ENCODE results near the gene LRRN4CL.

DNA sequence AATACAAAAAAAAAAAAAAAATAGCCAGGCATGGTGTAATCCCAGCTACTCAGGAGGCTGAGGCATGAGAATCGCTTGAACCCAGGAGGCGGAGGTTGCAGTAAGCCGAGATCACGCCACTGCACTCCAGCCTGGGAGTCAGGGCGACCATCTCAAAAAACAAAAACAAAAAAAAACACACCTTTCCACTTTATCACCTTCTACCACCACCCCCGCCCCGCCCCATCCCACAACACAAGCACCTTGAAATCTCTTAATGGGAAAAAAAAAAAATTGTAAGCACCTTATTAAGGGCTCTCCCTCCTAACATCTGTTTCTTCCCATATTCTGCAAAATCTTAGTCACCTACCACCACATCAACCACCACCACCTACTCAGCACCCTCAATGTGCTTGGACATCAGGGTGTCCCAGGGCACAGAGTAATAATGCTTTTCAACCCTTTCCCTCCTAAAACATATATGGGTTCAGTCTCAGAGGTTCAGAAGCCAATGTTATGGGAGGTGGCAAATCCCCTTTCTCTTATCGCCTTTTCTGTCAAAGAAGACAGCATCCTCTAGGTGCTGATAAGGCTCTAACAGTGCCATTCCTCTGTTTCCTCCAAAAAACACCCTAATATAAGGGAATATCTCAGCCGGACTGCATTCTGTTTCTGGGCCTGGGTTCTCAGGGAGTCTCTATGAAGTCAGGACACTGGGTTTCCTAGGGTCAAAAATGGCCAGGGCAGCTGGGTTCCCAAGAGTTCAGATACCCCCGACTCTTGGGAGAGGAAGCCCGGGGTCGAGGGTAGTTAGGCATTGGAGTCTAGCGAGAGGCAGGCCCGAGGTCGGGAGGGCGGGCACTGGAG lies 36.9 kb downstream of the LRRN4CL start:
- TF ChIP-seq, protein P1, sequence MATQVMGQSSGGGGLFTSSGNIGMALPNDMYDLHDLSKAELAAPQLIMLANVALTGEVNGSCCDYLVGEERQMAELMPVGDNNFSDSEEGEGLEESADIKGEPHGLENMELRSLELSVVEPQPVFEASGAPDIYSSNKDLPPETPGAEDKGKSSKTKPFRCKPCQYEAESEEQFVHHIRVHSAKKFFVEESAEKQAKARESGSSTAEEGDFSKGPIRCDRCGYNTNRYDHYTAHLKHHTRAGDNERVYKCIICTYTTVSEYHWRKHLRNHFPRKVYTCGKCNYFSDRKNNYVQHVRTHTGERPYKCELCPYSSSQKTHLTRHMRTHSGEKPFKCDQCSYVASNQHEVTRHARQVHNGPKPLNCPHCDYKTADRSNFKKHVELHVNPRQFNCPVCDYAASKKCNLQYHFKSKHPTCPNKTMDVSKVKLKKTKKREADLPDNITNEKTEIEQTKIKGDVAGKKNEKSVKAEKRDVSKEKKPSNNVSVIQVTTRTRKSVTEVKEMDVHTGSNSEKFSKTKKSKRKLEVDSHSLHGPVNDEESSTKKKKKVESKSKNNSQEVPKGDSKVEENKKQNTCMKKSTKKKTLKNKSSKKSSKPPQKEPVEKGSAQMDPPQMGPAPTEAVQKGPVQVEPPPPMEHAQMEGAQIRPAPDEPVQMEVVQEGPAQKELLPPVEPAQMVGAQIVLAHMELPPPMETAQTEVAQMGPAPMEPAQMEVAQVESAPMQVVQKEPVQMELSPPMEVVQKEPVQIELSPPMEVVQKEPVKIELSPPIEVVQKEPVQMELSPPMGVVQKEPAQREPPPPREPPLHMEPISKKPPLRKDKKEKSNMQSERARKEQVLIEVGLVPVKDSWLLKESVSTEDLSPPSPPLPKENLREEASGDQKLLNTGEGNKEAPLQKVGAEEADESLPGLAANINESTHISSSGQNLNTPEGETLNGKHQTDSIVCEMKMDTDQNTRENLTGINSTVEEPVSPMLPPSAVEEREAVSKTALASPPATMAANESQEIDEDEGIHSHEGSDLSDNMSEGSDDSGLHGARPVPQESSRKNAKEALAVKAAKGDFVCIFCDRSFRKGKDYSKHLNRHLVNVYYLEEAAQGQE (IDR thresholded peaks at IDR 0.05; ENCODE audit: low read depth), result no peak
- no peak for TF ChIP-seq YY1 (IDR thresholded peaks at IDR 0.05; ENCODE audit: low read depth)
- no peak for TF ChIP-seq RAD21 (IDR thresholded peaks at IDR 0.05; ENCODE audit: low read depth)
- TF ChIP-seq CREB1 (IDR thresholded peaks at IDR 0.05; ENCODE audit: low read depth), result no peak
- no peak for TF ChIP-seq EP300 (IDR thresholded peaks at IDR 0.05; ENCODE audit: borderline replicate concordance)
- TF ChIP-seq EGR1 (IDR thresholded peaks at IDR 0.05), result no peak
- TF ChIP-seq, protein P2, sequence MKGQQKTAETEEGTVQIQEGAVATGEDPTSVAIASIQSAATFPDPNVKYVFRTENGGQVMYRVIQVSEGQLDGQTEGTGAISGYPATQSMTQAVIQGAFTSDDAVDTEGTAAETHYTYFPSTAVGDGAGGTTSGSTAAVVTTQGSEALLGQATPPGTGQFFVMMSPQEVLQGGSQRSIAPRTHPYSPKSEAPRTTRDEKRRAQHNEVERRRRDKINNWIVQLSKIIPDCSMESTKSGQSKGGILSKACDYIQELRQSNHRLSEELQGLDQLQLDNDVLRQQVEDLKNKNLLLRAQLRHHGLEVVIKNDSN (IDR thresholded peaks at IDR 0.05), result no peak
- TF ChIP-seq TAF1 (IDR thresholded peaks at IDR 0.05; ENCODE audit: low read depth), result no peak
- no peak for TF ChIP-seq TEAD4 (IDR thresholded peaks at IDR 0.05)
- TF ChIP-seq, protein P3, sequence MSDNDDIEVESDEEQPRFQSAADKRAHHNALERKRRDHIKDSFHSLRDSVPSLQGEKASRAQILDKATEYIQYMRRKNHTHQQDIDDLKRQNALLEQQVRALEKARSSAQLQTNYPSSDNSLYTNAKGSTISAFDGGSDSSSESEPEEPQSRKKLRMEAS (IDR thresholded peaks at IDR 0.05), result no peak
